IMR-90 (cell line): ENCODE results near the gene RFTN1. TPM values are rescaled to one million over a fixed set of nuclear protein-coding genes. Genes with fewer than 3 reads are reported as not detected.
A peak's percentile ranks its signal among the peaks of the same experiment; 100 is the strongest.

ENCODE experiments used
- ATAC-seq: fragments of 200-7000 bp; cut with Tn5 transposase; 2 replicates; pipeline ENCODE4 v1.9.1; 2020; ENCODE audit warnings: low read depth, mild to moderate bottlenecking, moderate library complexity
- BruUV-seq: library from RNA; stranded (reverse); fragments of 400-500 nt; replicated peaks from 2 replicates; lab custom pipeline; 2021; lab: Mats Ljungman, UMichigan
- CTCF ChIA-PET: fragments of 300-600 bp; formaldehyde crosslinking; extraction: SDS; loops from one replicate; lab custom pipeline; 2021; ENCODE audit warnings: antibody characterized with exemption; lab: Yijun Ruan, JAX
- POLR2A ChIA-PET: fragments of 300-600 bp; sonication (Branson Sonifier 250); formaldehyde crosslinking; loops from one replicate; lab custom pipeline; 2022; ENCODE audit warnings: antibody characterized with exemption; ENCODE audit not compliant: unreplicated experiment; lab: Charles Lee
- DNase-seq: peaks from one replicate; pipeline ENCODE4 v3.0.0; 2013
- H2AFZ ChIP-seq: replicated peaks from 2 replicates; pipeline ENCODE3; 2013; ENCODE audit warnings: low read length, mild to moderate bottlenecking; ENCODE audit not compliant: poor library complexity
- H2AK5ac ChIP-seq: 2 replicates; pipeline ENCODE4 v1.6.1; 2013; ENCODE audit warnings: low read depth, low read length, inconsistent platforms
- H2AK9ac ChIP-seq: replicated peaks from 2 replicates; pipeline ENCODE3; 2013; ENCODE audit warnings: mild to moderate bottlenecking, low read depth, low read length, moderate library complexity; ENCODE audit not compliant: poor library complexity
- H2BK120ac ChIP-seq: 2 replicates; pipeline ENCODE4 v1.6.1; 2013; ENCODE audit warnings: low read depth, low read length, inconsistent platforms
- H2BK15ac ChIP-seq: 3 replicates; pipeline ENCODE4 v1.6.1; 2013; ENCODE audit warnings: low read depth, low read length, inconsistent platforms
- H2BK20ac ChIP-seq: 2 replicates; pipeline ENCODE4 v1.6.1; 2013; ENCODE audit warnings: low read depth, mild to moderate bottlenecking, inconsistent platforms, low read length, moderate library complexity
- H2BK5ac ChIP-seq: 2 replicates; pipeline ENCODE4 v1.6.1; 2013; ENCODE audit warnings: mild to moderate bottlenecking, low read depth, low read length, inconsistent platforms; ENCODE audit not compliant: poor library complexity, severe bottlenecking
- H3K14ac ChIP-seq: replicated peaks from 2 replicates; pipeline ENCODE4 v1.6.1; 2013; ENCODE audit warnings: low read depth, low read length, inconsistent platforms
- H3K18ac ChIP-seq: 2 replicates; pipeline ENCODE4 v1.6.1; 2013; ENCODE audit warnings: low read depth, low read length, control low read depth
- H3K23ac ChIP-seq: 2 replicates; pipeline ENCODE4 v1.6.1; 2013; ENCODE audit warnings: low read depth, low read length, inconsistent platforms
- H3K27ac ChIP-seq: 2 replicates; pipeline ENCODE4 v1.5.1; 2013; ENCODE audit warnings: mild to moderate bottlenecking, control low read depth, low read length; ENCODE audit not compliant: insufficient read depth
- H3K27me3 ChIP-seq: 2 replicates; pipeline ENCODE4 v1.6.1; 2013; ENCODE audit warnings: low read length; ENCODE audit not compliant: control insufficient read depth, insufficient read depth
- H3K36me3 ChIP-seq: 2 replicates; pipeline ENCODE4 v1.6.1; 2013; ENCODE audit warnings: low read length, mixed read lengths; ENCODE audit not compliant: control insufficient read depth, insufficient read depth
- H3K4ac ChIP-seq: 2 replicates; pipeline ENCODE4 v1.6.1; 2013; ENCODE audit warnings: low read depth, low read length, inconsistent platforms
- H3K4me1 ChIP-seq: 2 replicates; pipeline ENCODE4 v1.6.1; 2013; ENCODE audit warnings: low read length, mixed read lengths; ENCODE audit not compliant: control insufficient read depth, insufficient read depth
- H3K4me2 ChIP-seq: 2 replicates; pipeline ENCODE4 v1.6.1; 2013; ENCODE audit warnings: low read depth, mild to moderate bottlenecking, control low read depth, low read length, moderate library complexity
- H3K4me3 ChIP-seq: 2 replicates; pipeline ENCODE4 v1.5.1; 2013; ENCODE audit warnings: low read depth, mild to moderate bottlenecking, control low read depth, low read length, moderate library complexity; ENCODE audit not compliant: insufficient read depth
- H3K56ac ChIP-seq: 2 replicates; pipeline ENCODE4 v1.6.1; 2013; ENCODE audit warnings: low read length, inconsistent platforms; ENCODE audit not compliant: insufficient read depth; ENCODE audit errors: extremely low read depth
- H3K79me1 ChIP-seq, 2 experiments: 2 replicates each; pipeline ENCODE4 v1.6.1; 2013; ENCODE audit warnings: low read length in 2 of 2, inconsistent platforms in 1 of 2, low read depth in 1 of 2
- H3K9ac ChIP-seq: 2 replicates; pipeline ENCODE4 v1.6.1; 2013; ENCODE audit warnings: low read depth, low read length, control low read depth
- H3K9me1 ChIP-seq: 2 replicates; pipeline ENCODE4 v1.6.1; 2013; ENCODE audit warnings: low read length, inconsistent platforms; ENCODE audit not compliant: insufficient read depth
- H3K9me3 ChIP-seq: 2 replicates; pipeline ENCODE4 v1.6.1; 2013; ENCODE audit warnings: low read length; ENCODE audit not compliant: control insufficient read depth, insufficient read depth
- H4K20me1 ChIP-seq: 2 replicates; pipeline ENCODE4 v1.6.1; 2013; ENCODE audit warnings: low read length, inconsistent platforms; ENCODE audit not compliant: insufficient read depth
- H4K5ac ChIP-seq: 2 replicates; pipeline ENCODE4 v1.6.1; 2013; ENCODE audit warnings: mild to moderate bottlenecking, low read depth, low read length, control low read depth
- H4K8ac ChIP-seq, 2 experiments: 2 replicates each; pipeline ENCODE4 v1.6.1; 2013; ENCODE audit warnings: low read depth in 2 of 2, low read length in 2 of 2, control low read depth in 1 of 2, inconsistent platforms in 1 of 2
- H4K91ac ChIP-seq: 2 replicates; pipeline ENCODE4 v1.6.1; 2013; ENCODE audit warnings: low read depth, low read length, inconsistent platforms; ENCODE audit not compliant: insufficient read depth
- BHLHE40 ChIP-seq: fragments of 150-350 bp; IDR thresholded peaks from 2 replicates; pipeline ENCODE4 v1.6.1; 2016; ENCODE audit warnings: mild to moderate bottlenecking, low read depth, low read length
- CEBPB ChIP-seq: IDR thresholded peaks from 2 replicates; pipeline ENCODE4 v1.6.1; 2012; ENCODE audit warnings: low read depth, low read length, improper control_type of control experiment
- CHD1 ChIP-seq: IDR thresholded peaks from 2 replicates; pipeline ENCODE4 v1.6.1; 2012; ENCODE audit warnings: low read depth, low read length, improper control_type of control experiment
- ELK1 ChIP-seq: fragments of 150-350 bp; IDR thresholded peaks from 2 replicates; pipeline ENCODE4 v1.6.1; 2016; ENCODE audit warnings: low read depth, mild to moderate bottlenecking, low read length, moderate library complexity, borderline replicate concordance
- MAFK ChIP-seq: IDR thresholded peaks from 2 replicates; pipeline ENCODE4 v1.6.1; 2012; ENCODE audit warnings: low read depth, low read length, improper control_type of control experiment
- MAZ ChIP-seq: IDR thresholded peaks from 2 replicates; pipeline ENCODE4 v1.6.1; 2012; ENCODE audit warnings: low read depth, mild to moderate bottlenecking, low read length, improper control_type of control experiment, moderate library complexity, borderline replicate concordance
- MXI1 ChIP-seq: IDR thresholded peaks from 2 replicates; pipeline ENCODE4 v1.6.1; 2012; ENCODE audit warnings: low read depth, mild to moderate bottlenecking, low read length, moderate library complexity, borderline replicate concordance
- NFE2L2 ChIP-seq: fragments of 150-350 bp; IDR thresholded peaks from 2 replicates; pipeline ENCODE4 v1.6.1; 2016; ENCODE audit warnings: low read depth, mild to moderate bottlenecking, low read length
- POLR2A ChIP-seq: IDR thresholded peaks from 2 replicates; pipeline ENCODE4 v1.6.1; 2012; ENCODE audit warnings: mild to moderate bottlenecking, low read depth, low read length
- RCOR1 ChIP-seq: IDR thresholded peaks from 2 replicates; pipeline ENCODE4 v1.6.1; 2012; ENCODE audit warnings: mild to moderate bottlenecking, low read length, improper control_type of control experiment; ENCODE audit not compliant: insufficient replicate concordance
- RFX5 ChIP-seq: IDR thresholded peaks from 2 replicates; pipeline ENCODE4 v1.8.0; 2012; ENCODE audit warnings: low read depth, mild to moderate bottlenecking, low read length, moderate library complexity
- WGBS, 2 experiments: methylation state at CpG; one replicate each; pipeline versions ENCODE4 v1.1.5 to v1.1.7; 2013; ENCODE audit warnings: missing lambda C conversion rate in 2 of 2; ENCODE audit not compliant: insufficient read length in 1 of 2; ENCODE audit errors: extremely low coverage in 2 of 2; 5-methylcytosine and 5-hydroxymethylcytosine counted together
- dilution Hi-C: fragments of 300-500 bp; cut with HindIII; formaldehyde crosslinking; loops from one replicate; pipeline ENCODE4 v1.14.3; 2018; ENCODE audit warnings: low sequenced_read_pairs; ENCODE audit not compliant: unreplicated experiment
- in situ Hi-C: fragments of 300-500 bp; cut with MboI; formaldehyde crosslinking; loops from 3 replicates; pipeline ENCODE4 v1.14.3; 2019; ENCODE audit warnings: low sequenced_read_pairs, inconsistent platforms, mixed read lengths
- intact Hi-C: fragments of 100-400 bp; cut with micrococcal nuclease; formaldehyde crosslinking; loops from 2 replicates; pipeline ENCODE4 v1.10.0; 2022
- polyA plus RNA-seq, 3 experiments: library from polyadenylated mRNA; depleted of rRNA; stranded (reverse); fragments of >200 nt; gene quantifications; 2 replicates each; pipeline ENCODE4 v1.2.3, GENCODE V29; 2012; ENCODE audit warnings: low replicate concordance in 1 of 3
- total RNA-seq: library from RNA; depleted of rRNA; stranded (reverse); fragments of >200 nt; gene quantifications from 2 replicates; pipeline ENCODE4 v1.2.3, GENCODE V29; 2012
- TF ChIP-seq, protein P1 (sequence below): fragments of 150-350 bp; IDR thresholded peaks from 2 replicates; pipeline ENCODE4 v1.6.1; 2017; ENCODE audit warnings: mild to moderate bottlenecking, antibody characterized with exemption, low read length, low read depth

Gene RFTN1
- total and polyA plus RNA-seq, 2 of the 4 experiments (the other 2 are of a cell fraction) = 45.0 to 52.0 TPM

DNA sequence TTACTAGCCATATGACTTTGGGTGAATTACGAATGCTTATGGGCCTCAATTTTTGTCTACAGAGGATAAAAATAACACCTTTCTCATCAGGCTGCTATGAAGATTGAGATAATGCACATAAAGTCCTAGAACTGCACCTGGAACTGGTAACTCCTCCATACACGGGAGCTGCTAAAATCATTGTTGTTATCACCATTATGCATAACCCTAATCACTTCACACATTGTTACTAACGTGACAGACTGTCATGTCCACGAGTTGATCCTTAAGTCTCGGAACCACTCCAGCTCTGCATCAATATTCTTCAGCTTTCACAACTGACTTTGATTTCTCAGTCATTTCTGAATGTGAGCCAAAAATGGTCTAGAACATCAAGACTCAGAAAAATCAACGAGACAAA lies 64.1 kb downstream of the RFTN1 start:
- H2BK20ac ChIP-seq = peak overlapping the region; percentile 23
- CTCF ChIA-PET = no interaction called here
- H3K4me2 ChIP-seq = no peak overlapping the region
- no peak overlapping the region for H3K4me3 ChIP-seq
- no peak overlapping the region for H3K9ac ChIP-seq
- peaks cover 13% of the 10 kb centered on the region for H3K4me1 ChIP-seq
- H3K27ac ChIP-seq = peak overlapping the region; percentile 31; the same call in 1 of the 2 replicates
- peak overlapping the region; percentile 9 to 57; a peak in 3 of 4 replicates for H4K8ac ChIP-seq
- ATAC-seq = no peak
- H4K20me1 ChIP-seq = peaks cover 36% of the 10 kb centered on the region; the same call in 1 of the 2 replicates
- BruUV-seq = no TSS peak
- H2AK5ac ChIP-seq = peak overlapping the region; percentile 65
- H2BK120ac ChIP-seq = peak overlapping the region; percentile 56
- H3K36me3 ChIP-seq = peaks cover 5% of the 10 kb centered on the region; the same call in 1 of the 2 replicates
- H3K27me3 ChIP-seq = no peaks in the 10 kb centered on the region
- H3K23ac ChIP-seq = no peak overlapping the region
- no peak overlapping the region for H3K56ac ChIP-seq
- intact Hi-C loops = loop anchor here (2.0 to 5.0 kb wide), 2 partner anchors 33 to 63 kb away; partner anchors contain the start of gene RFTN1
- in situ Hi-C loops = no loop called here
- no peak for DNase-seq
- POLR2A ChIA-PET = no interaction called here
- H2BK5ac ChIP-seq = peak overlapping the region; percentile 56
- peak overlapping the region; percentile 61; the same call in 1 of the 2 replicates for H3K18ac ChIP-seq
- H3K9me1 ChIP-seq = peaks cover 31% of the 10 kb centered on the region
- H3K14ac ChIP-seq = peak overlapping the region; percentile 67
- H2AK9ac ChIP-seq = no peak overlapping the region
- H3K79me1 ChIP-seq = peaks cover 30 to 73% of the 10 kb centered on the region in 2 experiments
- dilution Hi-C loops = no loop called here
- H4K91ac ChIP-seq = peak overlapping the region; percentile 43; the same call in 1 of the 2 replicates
- H3K9me3 ChIP-seq = no peaks in the 10 kb centered on the region
- H2AFZ ChIP-seq = no peak overlapping the region
- H4K5ac ChIP-seq = peak overlapping the region; percentile 61; the same call in 1 of the 2 replicates
- peak overlapping the region; percentile 52 for H3K4ac ChIP-seq
- WGBS, 2 experiments = 67% methylated on average over 3 of the region's 6 CpGs; no CpG with 5 or more reads in 1 of the 2 experiments
- peak overlapping the region; percentile 21; the same call in 2 of the 3 replicates for H2BK15ac ChIP-seq
- TF ChIP-seq MXI1 (no peak), MAFK (no peak), BHLHE40 (no peak), RFX5 (no peak), MAZ (no peak), CHD1 (no peak), POLR2A (no peak), CEBPB (no peak), ELK1 (no peak), RCOR1 (no peak), NFE2L2 (no peak)
- TF ChIP-seq, protein P1, sequence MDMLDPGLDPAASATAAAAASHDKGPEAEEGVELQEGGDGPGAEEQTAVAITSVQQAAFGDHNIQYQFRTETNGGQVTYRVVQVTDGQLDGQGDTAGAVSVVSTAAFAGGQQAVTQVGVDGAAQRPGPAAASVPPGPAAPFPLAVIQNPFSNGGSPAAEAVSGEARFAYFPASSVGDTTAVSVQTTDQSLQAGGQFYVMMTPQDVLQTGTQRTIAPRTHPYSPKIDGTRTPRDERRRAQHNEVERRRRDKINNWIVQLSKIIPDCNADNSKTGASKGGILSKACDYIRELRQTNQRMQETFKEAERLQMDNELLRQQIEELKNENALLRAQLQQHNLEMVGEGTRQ = no peak
